ENCODE measurements around the gene UPP1. TPM values are rescaled to one million over a fixed set of nuclear protein-coding genes. Genes with fewer than 3 reads are reported as not detected.

Gene UPP1
- total RNA-seq, 1 experiment from 2014 or later = 75.4 TPM

GRCh38 chr7:48139459-48139858, 50.4 kb downstream of the UPP1 start:
- BruUV-seq (replicated peaks) = no TSS peak
- CTCF ChIA-PET = interaction anchor here (1.5 to 3.8 kb wide), 3 partner anchors 15 to 61 kb away, joined by 5 to 20 read pairs (median 7); no protein-coding TSS in a partner anchor

DNA sequence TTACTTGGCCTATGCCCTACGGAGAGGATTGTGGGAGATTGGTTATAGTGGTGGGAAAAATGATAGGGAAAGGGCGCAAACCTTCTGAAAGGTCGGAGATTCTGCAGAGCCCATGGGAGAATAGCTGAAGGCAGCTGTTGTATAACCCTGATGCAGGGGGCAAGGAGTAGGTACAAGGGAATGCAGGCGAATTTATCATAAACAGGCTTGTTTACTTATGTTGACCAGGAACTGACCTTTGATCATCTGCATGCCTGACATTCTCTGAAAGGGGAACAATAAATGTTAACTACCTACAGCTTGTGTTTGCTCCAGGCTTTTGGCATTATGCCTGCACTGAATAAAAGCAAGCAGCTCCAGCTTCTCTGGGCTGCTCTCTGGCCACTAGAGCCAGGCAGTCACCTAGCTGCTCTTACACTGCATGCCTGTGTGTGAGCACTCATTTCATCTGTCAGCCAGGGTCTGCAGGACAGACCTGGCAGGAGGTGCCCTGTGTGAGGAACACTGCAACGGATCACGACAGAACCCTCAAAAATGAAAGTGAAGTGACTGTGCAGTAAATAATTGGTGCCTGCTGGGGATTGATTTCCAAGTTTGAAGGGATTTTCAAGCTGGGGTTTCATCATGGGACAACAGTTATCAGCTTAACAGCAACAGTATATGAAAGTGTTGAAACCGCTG, 51.1 kb downstream of the UPP1 start:
- BruUV-seq (replicated peaks) = no TSS peak

More at GRCh38 chr7:48139459-48139858, 50.4 kb downstream of the UPP1 start:
- intact Hi-C loops (cut with micrococcal nuclease; ENCODE audit: unreplicated experiment) = loop anchor here (5.0 kb wide), 1 partner anchor 738 kb away; no protein-coding TSS in a partner anchor
- peak overlapping the region; percentile 9 for H3K27ac Mint-ChIP-seq (ENCODE audit: unreplicated experiment)
- TF ChIP-seq, protein P1, sequence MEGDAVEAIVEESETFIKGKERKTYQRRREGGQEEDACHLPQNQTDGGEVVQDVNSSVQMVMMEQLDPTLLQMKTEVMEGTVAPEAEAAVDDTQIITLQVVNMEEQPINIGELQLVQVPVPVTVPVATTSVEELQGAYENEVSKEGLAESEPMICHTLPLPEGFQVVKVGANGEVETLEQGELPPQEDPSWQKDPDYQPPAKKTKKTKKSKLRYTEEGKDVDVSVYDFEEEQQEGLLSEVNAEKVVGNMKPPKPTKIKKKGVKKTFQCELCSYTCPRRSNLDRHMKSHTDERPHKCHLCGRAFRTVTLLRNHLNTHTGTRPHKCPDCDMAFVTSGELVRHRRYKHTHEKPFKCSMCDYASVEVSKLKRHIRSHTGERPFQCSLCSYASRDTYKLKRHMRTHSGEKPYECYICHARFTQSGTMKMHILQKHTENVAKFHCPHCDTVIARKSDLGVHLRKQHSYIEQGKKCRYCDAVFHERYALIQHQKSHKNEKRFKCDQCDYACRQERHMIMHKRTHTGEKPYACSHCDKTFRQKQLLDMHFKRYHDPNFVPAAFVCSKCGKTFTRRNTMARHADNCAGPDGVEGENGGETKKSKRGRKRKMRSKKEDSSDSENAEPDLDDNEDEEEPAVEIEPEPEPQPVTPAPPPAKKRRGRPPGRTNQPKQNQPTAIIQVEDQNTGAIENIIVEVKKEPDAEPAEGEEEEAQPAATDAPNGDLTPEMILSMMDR (IDR thresholded peaks at IDR 0.05; ENCODE audit: unreplicated experiment) = peak; percentile 60
- H3K27me3 Mint-ChIP-seq (ENCODE audit: unreplicated experiment) = no peaks in the 10 kb centered on the region
- H3K4me3 Mint-ChIP-seq (ENCODE audit: low read depth, unreplicated experiment) = peak overlapping the region; percentile 9
- no peaks in the 10 kb centered on the region for H3K36me3 Mint-ChIP-seq (ENCODE audit: insufficient read depth, unreplicated experiment)
- DNase-seq = peak; percentile 60
- peaks cover 32% of the 10 kb centered on the region for H3K4me1 Mint-ChIP-seq (ENCODE audit: low read depth, unreplicated experiment)
- no peaks in the 10 kb centered on the region for H3K9me3 Mint-ChIP-seq (ENCODE audit: low read depth, unreplicated experiment)

GRCh38 chr7:48141521-48141920, 52.5 kb downstream of the UPP1 start:
- H3K27ac Mint-ChIP-seq (ENCODE audit: unreplicated experiment) = no peak overlapping the region
- no TSS peak for BruUV-seq (replicated peaks)
- CTCF ChIA-PET = interaction anchor here (0.6 to 1.2 kb wide), 4 partner anchors 12 to 92 kb away, joined by 3 to 5 read pairs (median 3); no protein-coding TSS in a partner anchor
- no peak for DNase-seq
- intact Hi-C loops (cut with micrococcal nuclease; ENCODE audit: unreplicated experiment) = no loop called here
- H3K36me3 Mint-ChIP-seq (ENCODE audit: insufficient read depth, unreplicated experiment) = no peaks in the 10 kb centered on the region
- H3K4me1 Mint-ChIP-seq (ENCODE audit: low read depth, unreplicated experiment) = peaks cover 53% of the 10 kb centered on the region
- no peaks in the 10 kb centered on the region for H3K27me3 Mint-ChIP-seq (ENCODE audit: unreplicated experiment)
- H3K4me3 Mint-ChIP-seq (ENCODE audit: low read depth, unreplicated experiment) = no peak overlapping the region
- TF ChIP-seq, protein P1 (IDR thresholded peaks at IDR 0.05; ENCODE audit: unreplicated experiment) = no peak
- no peaks in the 10 kb centered on the region for H3K9me3 Mint-ChIP-seq (ENCODE audit: low read depth, unreplicated experiment)

More for the DNA sequence above, 51.1 kb downstream of the UPP1 start:
- Mint-ChIP-seq H3K27ac (ENCODE audit: unreplicated experiment) (peak overlapping the region; percentile 9), H3K4me3 (ENCODE audit: low read depth, unreplicated experiment) (peak overlapping the region; percentile 9), H3K4me1 (ENCODE audit: low read depth, unreplicated experiment) (peaks cover 39% of the 10 kb centered on the region), H3K27me3 (ENCODE audit: unreplicated experiment) (no peaks in the 10 kb centered on the region), H3K36me3 (ENCODE audit: insufficient read depth, unreplicated experiment) (no peaks in the 10 kb centered on the region), H3K9me3 (ENCODE audit: low read depth, unreplicated experiment) (no peaks in the 10 kb centered on the region)
- intact Hi-C loops (cut with micrococcal nuclease; ENCODE audit: unreplicated experiment) = loop anchor here (1.0 kb wide), 1 partner anchor 14 kb away; no protein-coding TSS in a partner anchor
- peak; percentile 64 for DNase-seq
- TF ChIP-seq, protein P1 (IDR thresholded peaks at IDR 0.05; ENCODE audit: unreplicated experiment) = no peak
- CTCF ChIA-PET = interaction anchor here (0.6 to 3.8 kb wide), 7 partner anchors 13 to 1078 kb away, joined by 3 to 20 read pairs (median 5); no protein-coding TSS in a partner anchor

DNA sequence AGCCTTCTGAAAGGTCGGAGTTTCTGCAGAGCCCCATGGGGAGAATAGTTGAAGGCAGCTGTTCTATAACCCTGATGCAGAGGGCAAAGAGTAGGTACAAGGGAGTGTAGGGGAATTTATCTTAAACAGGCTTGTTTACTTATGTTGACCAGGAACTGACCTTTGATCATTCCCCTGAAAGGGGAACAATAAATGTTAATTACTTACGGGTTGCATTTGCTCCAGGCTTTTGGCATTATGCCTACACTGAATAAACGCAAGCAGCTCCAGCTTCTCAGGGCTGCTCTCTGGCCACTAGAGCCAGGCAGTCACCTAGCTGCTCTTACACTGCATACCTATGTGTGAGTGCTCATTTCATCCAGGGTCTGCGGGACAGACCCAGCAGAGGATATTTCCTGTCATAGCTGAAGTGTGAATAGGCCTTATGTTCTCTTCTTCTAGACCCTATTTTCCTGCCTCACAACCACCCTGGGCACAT, 55.3 kb downstream of the UPP1 start:
- Mint-ChIP-seq H3K4me1 (ENCODE audit: low read depth, unreplicated experiment) (peaks cover 71% of the 10 kb centered on the region), H3K4me3 (ENCODE audit: low read depth, unreplicated experiment) (no peak overlapping the region), H3K9me3 (ENCODE audit: low read depth, unreplicated experiment) (no peaks in the 10 kb centered on the region), H3K36me3 (ENCODE audit: insufficient read depth, unreplicated experiment) (no peaks in the 10 kb centered on the region), H3K27ac (ENCODE audit: unreplicated experiment) (no peak overlapping the region), H3K27me3 (ENCODE audit: unreplicated experiment) (no peaks in the 10 kb centered on the region)
- intact Hi-C loops (cut with micrococcal nuclease; ENCODE audit: unreplicated experiment) = no loop called here
- CTCF ChIA-PET = interaction anchor here (0.7 to 1.4 kb wide), 4 partner anchors 12 to 199 kb away, joined by 3 to 5 read pairs (median 4); no protein-coding TSS in a partner anchor
- TF ChIP-seq, protein P1 (IDR thresholded peaks at IDR 0.05; ENCODE audit: unreplicated experiment) = no peak
- BruUV-seq (replicated peaks) = no TSS peak
- DNase-seq = peak; percentile 48

All from Calu3 (cell line).